ENCODE measurements around the gene BMP10.
A peak's percentile ranks its signal among the peaks of the same experiment; 100 is the strongest.
"Not testable (repeated sequence)": the region's sequence is repeated elsewhere in the genome, so short reads cannot be mapped to it uniquely, and the experiment has no call there.

The BMP10 gene

GRCh38 chr2:68871159-68871764 is at the start of gene BMP10:
TSS of gene BMP10 (minus strand) at chr2:68871397. CDS start at chr2:68871358, 39 bp downstream.
- no peak for DNase-seq

- no peak for DNase-seq
Observed at GRCh38 chr2:68920481-68921170, 49.4 kb upstream of the BMP10 start.

GRCh38 chr2:68918497-68918896 is 47.3 kb upstream of the BMP10 start:
- DNase-seq = no peak

- DNase-seq = no peak
Observed at GRCh38 chr2:68917034-68917718, 46.0 kb upstream of the BMP10 start.

- DNase-seq = no peak
Observed at GRCh38 chr2:68916226-68916625, 45.0 kb upstream of the BMP10 start.

- DNase-seq = no peak
Observed at GRCh38 chr2:68915393-68915792, 44.2 kb upstream of the BMP10 start.

GRCh38 chr2:68913359-68913758 is 42.2 kb upstream of the BMP10 start:
- no peak for DNase-seq

GRCh38 chr2:68912732-68913131 is 41.5 kb upstream of the BMP10 start:
- DNase-seq = peak; percentile 47

GRCh38 chr2:68912111-68912510 is 40.9 kb upstream of the BMP10 start:
- DNase-seq = no peak

- no peak for DNase-seq
Observed at GRCh38 chr2:68911709-68912108, 40.5 kb upstream of the BMP10 start.

GRCh38 chr2:68911246-68911645 is 40.0 kb upstream of the BMP10 start:
- DNase-seq = no peak

GRCh38 chr2:68909793-68910674 is 38.8 kb upstream of the BMP10 start:
- DNase-seq = peak; percentile 81

GRCh38 chr2:68908392-68908970 is 37.3 kb upstream of the BMP10 start:
- peak; percentile 90 for DNase-seq

GRCh38 chr2:68907920-68908253 is 36.7 kb upstream of the BMP10 start:
- DNase-seq = no peak

- peak; percentile 11 for DNase-seq
Observed at GRCh38 chr2:68907232-68907919, 36.2 kb upstream of the BMP10 start.

GRCh38 chr2:68906716-68907115 is 35.5 kb upstream of the BMP10 start:
- no peak for DNase-seq

GRCh38 chr2:68905116-68905515 is 33.9 kb upstream of the BMP10 start:
- no peak for DNase-seq

- DNase-seq = no peak
Observed at GRCh38 chr2:68901561-68901960, 30.4 kb upstream of the BMP10 start.

GRCh38 chr2:68901199-68901514 is 30.0 kb upstream of the BMP10 start:
- DNase-seq = no peak

GRCh38 chr2:68900496-68901198 is 29.4 kb upstream of the BMP10 start:
- no peak for DNase-seq

- DNase-seq = not testable (repeated sequence)
Observed at GRCh38 chr2:68895981-68896380, 24.8 kb upstream of the BMP10 start.

- DNase-seq = no peak
Observed at GRCh38 chr2:68889500-68889899, 18.3 kb upstream of the BMP10 start.
